Measurements from ENCODE around the gene FLOT1.

DNA sequence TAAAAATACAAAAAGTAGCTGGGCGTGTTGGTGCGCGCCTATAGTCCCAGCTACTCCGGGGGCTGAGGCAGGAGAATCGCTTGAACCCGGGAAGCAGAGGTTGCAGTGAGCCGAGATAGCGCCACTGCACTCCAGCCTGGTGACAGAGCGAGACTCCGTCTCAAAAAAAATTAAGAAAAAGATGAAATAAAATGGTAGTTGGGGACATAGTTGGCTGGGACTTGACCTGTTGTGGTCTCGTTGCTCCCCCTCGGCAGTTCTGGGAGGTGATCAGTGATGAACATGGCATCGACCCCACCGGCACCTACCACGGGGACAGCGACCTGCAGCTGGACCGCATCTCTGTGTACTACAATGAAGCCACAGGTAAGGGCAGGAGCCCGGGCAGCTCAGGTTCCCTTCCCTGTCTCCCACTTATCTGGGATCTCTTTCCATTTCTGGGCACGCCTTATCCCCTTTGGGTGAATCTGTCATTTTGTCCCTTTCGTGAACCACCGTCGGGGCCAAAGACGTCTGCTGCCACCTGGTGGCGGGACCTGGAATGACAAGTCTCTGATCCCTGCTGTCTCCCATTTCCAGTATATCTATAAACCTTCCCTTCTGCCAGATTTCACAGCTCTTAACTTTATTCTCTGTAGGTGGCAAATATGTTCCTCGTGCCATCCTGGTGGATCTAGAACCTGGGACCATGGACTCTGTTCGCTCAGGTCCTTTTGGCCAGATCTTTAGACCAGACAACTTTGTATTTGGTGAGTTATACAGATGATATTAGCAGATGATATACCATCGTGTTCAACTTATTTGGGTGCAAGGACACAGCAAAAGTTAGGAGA lies 20.0 kb downstream of the FLOT1 start:
- TF ChIP-seq, protein P1, sequence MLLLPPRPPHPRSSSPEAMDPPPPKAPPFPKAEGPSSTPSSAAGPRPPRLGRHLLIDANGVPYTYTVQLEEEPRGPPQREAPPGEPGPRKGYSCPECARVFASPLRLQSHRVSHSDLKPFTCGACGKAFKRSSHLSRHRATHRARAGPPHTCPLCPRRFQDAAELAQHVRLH (tag by site-specific recombination; IDR thresholded peaks at IDR 0.05): no peak
- TF ChIP-seq, protein P2, sequence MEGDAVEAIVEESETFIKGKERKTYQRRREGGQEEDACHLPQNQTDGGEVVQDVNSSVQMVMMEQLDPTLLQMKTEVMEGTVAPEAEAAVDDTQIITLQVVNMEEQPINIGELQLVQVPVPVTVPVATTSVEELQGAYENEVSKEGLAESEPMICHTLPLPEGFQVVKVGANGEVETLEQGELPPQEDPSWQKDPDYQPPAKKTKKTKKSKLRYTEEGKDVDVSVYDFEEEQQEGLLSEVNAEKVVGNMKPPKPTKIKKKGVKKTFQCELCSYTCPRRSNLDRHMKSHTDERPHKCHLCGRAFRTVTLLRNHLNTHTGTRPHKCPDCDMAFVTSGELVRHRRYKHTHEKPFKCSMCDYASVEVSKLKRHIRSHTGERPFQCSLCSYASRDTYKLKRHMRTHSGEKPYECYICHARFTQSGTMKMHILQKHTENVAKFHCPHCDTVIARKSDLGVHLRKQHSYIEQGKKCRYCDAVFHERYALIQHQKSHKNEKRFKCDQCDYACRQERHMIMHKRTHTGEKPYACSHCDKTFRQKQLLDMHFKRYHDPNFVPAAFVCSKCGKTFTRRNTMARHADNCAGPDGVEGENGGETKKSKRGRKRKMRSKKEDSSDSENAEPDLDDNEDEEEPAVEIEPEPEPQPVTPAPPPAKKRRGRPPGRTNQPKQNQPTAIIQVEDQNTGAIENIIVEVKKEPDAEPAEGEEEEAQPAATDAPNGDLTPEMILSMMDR (tag by site-specific recombination; IDR thresholded peaks at IDR 0.05): peak; percentile 84
- TF ChIP-seq YY1 (tag by site-specific recombination; IDR thresholded peaks at IDR 0.05) (no peak), ZNF785 (tag by site-specific recombination; IDR thresholded peaks at IDR 0.05) (no peak), ZBTB8A (tag by site-specific recombination; IDR thresholded peaks at IDR 0.05) (0 out of 2 replicates have a peak, but pooled peaks have one; percentile 47)
- TF ChIP-seq, protein P3, sequence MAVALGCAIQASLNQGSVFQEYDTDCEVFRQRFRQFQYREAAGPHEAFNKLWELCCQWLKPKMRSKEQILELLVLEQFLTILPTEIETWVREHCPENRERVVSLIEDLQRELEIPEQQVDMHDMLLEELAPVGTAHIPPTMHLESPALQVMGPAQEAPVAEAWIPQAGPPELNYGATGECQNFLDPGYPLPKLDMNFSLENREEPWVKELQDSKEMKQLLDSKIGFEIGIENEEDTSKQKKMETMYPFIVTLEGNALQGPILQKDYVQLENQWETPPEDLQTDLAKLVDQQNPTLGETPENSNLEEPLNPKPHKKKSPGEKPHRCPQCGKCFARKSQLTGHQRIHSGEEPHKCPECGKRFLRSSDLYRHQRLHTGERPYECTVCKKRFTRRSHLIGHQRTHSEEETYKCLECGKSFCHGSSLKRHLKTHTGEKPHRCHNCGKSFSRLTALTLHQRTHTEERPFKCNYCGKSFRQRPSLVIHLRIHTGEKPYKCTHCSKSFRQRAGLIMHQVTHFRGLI (tag by site-specific recombination; IDR thresholded peaks at IDR 0.05): no peak
- TF ChIP-seq, protein P4, sequence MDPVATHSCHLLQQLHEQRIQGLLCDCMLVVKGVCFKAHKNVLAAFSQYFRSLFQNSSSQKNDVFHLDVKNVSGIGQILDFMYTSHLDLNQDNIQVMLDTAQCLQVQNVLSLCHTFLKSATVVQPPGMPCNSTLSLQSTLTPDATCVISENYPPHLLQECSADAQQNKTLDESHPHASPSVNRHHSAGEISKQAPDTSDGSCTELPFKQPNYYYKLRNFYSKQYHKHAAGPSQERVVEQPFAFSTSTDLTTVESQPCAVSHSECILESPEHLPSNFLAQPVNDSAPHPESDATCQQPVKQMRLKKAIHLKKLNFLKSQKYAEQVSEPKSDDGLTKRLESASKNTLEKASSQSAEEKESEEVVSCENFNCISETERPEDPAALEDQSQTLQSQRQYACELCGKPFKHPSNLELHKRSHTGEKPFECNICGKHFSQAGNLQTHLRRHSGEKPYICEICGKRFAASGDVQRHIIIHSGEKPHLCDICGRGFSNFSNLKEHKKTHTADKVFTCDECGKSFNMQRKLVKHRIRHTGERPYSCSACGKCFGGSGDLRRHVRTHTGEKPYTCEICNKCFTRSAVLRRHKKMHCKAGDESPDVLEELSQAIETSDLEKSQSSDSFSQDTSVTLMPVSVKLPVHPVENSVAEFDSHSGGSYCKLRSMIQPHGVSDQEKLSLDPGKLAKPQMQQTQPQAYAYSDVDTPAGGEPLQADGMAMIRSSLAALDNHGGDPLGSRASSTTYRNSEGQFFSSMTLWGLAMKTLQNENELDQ (tag by site-specific recombination; IDR thresholded peaks at IDR 0.05; ENCODE audit: low read depth): no peak
- TF ChIP-seq, protein P5, sequence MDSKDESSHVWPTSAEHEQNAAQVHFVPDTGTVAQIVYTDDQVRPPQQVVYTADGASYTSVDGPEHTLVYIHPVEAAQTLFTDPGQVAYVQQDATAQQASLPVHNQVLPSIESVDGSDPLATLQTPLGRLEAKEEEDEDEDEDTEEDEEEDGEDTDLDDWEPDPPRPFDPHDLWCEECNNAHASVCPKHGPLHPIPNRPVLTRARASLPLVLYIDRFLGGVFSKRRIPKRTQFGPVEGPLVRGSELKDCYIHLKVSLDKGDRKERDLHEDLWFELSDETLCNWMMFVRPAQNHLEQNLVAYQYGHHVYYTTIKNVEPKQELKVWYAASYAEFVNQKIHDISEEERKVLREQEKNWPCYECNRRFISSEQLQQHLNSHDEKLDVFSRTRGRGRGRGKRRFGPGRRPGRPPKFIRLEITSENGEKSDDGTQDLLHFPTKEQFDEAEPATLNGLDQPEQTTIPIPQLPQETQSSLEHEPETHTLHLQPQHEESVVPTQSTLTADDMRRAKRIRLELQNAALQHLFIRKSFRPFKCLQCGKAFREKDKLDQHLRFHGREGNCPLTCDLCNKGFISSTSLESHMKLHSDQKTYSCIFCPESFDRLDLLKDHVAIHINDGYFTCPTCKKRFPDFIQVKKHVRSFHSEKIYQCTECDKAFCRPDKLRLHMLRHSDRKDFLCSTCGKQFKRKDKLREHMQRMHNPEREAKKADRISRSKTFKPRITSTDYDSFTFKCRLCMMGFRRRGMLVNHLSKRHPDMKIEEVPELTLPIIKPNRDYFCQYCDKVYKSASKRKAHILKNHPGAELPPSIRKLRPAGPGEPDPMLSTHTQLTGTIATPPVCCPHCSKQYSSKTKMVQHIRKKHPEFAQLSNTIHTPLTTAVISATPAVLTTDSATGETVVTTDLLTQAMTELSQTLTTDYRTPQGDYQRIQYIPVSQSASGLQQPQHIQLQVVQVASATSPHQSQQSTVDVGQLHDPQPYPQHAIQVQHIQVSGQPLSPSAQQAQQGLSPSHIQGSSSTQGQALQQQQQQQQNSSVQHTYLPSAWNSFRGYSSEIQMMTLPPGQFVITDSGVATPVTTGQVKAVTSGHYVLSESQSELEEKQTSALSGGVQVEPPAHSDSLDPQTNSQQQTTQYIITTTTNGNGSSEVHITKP (tag by site-specific recombination; IDR thresholded peaks at IDR 0.05): peak; percentile 51; the same call in 1 of the 2 replicates
- TF ChIP-seq, protein P6, sequence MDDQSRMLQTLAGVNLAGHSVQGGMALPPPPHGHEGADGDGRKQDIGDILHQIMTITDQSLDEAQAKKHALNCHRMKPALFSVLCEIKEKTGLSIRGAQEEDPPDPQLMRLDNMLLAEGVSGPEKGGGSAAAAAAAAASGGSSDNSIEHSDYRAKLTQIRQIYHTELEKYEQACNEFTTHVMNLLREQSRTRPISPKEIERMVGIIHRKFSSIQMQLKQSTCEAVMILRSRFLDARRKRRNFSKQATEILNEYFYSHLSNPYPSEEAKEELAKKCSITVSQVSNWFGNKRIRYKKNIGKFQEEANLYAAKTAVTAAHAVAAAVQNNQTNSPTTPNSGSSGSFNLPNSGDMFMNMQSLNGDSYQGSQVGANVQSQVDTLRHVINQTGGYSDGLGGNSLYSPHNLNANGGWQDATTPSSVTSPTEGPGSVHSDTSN (CRISPR knock-in tag; IDR thresholded peaks at IDR 0.05): no peak
- TF ChIP-seq, protein P7, sequence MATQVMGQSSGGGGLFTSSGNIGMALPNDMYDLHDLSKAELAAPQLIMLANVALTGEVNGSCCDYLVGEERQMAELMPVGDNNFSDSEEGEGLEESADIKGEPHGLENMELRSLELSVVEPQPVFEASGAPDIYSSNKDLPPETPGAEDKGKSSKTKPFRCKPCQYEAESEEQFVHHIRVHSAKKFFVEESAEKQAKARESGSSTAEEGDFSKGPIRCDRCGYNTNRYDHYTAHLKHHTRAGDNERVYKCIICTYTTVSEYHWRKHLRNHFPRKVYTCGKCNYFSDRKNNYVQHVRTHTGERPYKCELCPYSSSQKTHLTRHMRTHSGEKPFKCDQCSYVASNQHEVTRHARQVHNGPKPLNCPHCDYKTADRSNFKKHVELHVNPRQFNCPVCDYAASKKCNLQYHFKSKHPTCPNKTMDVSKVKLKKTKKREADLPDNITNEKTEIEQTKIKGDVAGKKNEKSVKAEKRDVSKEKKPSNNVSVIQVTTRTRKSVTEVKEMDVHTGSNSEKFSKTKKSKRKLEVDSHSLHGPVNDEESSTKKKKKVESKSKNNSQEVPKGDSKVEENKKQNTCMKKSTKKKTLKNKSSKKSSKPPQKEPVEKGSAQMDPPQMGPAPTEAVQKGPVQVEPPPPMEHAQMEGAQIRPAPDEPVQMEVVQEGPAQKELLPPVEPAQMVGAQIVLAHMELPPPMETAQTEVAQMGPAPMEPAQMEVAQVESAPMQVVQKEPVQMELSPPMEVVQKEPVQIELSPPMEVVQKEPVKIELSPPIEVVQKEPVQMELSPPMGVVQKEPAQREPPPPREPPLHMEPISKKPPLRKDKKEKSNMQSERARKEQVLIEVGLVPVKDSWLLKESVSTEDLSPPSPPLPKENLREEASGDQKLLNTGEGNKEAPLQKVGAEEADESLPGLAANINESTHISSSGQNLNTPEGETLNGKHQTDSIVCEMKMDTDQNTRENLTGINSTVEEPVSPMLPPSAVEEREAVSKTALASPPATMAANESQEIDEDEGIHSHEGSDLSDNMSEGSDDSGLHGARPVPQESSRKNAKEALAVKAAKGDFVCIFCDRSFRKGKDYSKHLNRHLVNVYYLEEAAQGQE (tag by site-specific recombination; IDR thresholded peaks at IDR 0.05): peak; percentile 83
